HepG2 (cell line): ENCODE data around the gene CCDC126. TPM values are rescaled to one million over a fixed set of nuclear protein-coding genes. Genes with fewer than 3 reads are reported as not detected.

ENCODE experiments used
- ATAC-seq: fragments of 200-7000 bp; cut with Tn5 transposase; 3 replicates; pipeline ENCODE4 v1.9.1; 2020; ENCODE audit warnings: mild to moderate bottlenecking, moderate library complexity
- BruUV-seq: library from RNA; stranded (reverse); fragments of 400-500 nt; replicated peaks from 2 replicates; lab custom pipeline; 2021; lab: Mats Ljungman, UMichigan
- CTCF ChIA-PET: fragments of 300-600 bp; formaldehyde crosslinking; extraction: SDS; loops from one replicate; lab custom pipeline; 2021; ENCODE audit warnings: low total read pairs, inconsistent platforms, low intra/inter-chr PET ratio; lab: Yijun Ruan, JAX
- POLR2A ChIA-PET: fragments of 350-600 bp; sonication (Branson Sonifier 250); formaldehyde crosslinking; loops from one replicate; lab custom pipeline; 2020; ENCODE audit warnings: antibody characterized with exemption, inconsistent platforms; lab: Yijun Ruan, JAX
- DNase-seq: peaks from one replicate; pipeline ENCODE4 v3.0.0-alpha.2; 2015; ENCODE audit warnings: low spot score
- FAIRE-seq: peaks from 3 replicates; lab custom pipeline; 2011; peaks lifted over from hg19 to GRCh38; lab: Jason Lieb, UNC
- H2AFZ ChIP-seq: one replicate; pipeline ENCODE4 v1.6.1; 2011; ENCODE audit warnings: low read length, inconsistent platforms
- H3K27ac ChIP-seq: fragments of 300-600 bp; 3 replicates; pipeline ENCODE4 v1.8.0; 2011; ENCODE audit warnings: mixed run types, mild to moderate bottlenecking, mixed read lengths, low read length, inconsistent platforms; ENCODE audit not compliant: insufficient read depth; ENCODE audit errors: extremely low read length
- H3K27me3 ChIP-seq, 2 experiments: fragments of 200-600 bp in 1 of 2; 2 replicates in 1 of 2; 3 replicates in 1 of 2; pipeline versions ENCODE4 v1.6.0 to v1.8.0; 2011; ENCODE audit warnings: low read length in 2 of 2, mild to moderate bottlenecking in 2 of 2, moderate library complexity in 2 of 2, inconsistent platforms in 1 of 2; ENCODE audit not compliant: insufficient read depth in 2 of 2, control insufficient read depth in 1 of 2
- H3K36me3 ChIP-seq, 2 experiments: fragments of 200-600 bp in 1 of 2; replicated peaks in 1 of 2; 2 replicates in 1 of 2; 3 replicates in 1 of 2; pipeline versions ENCODE4 v1.5.1 to v1.8.0; 2011; ENCODE audit warnings: low read length in 2 of 2, inconsistent platforms in 1 of 2; ENCODE audit not compliant: insufficient read depth in 2 of 2, control insufficient read depth in 1 of 2
- H3K4me1 ChIP-seq: 2 replicates; pipeline ENCODE4 v1.5.1; 2012; ENCODE audit warnings: low read length, inconsistent platforms; ENCODE audit not compliant: insufficient read depth
- H3K4me2 ChIP-seq: 2 replicates; pipeline ENCODE4 v1.6.0; 2011; ENCODE audit warnings: low read depth, low read length, inconsistent platforms
- H3K4me3 ChIP-seq, 3 experiments: fragments of 200-600 bp in 1 of 3; sonication (generic), shearing (Covaris generic) in 1 of 3; replicated peaks in 1 of 3; 2 replicates each; pipeline ENCODE4 v1.5.1; 2011 to 2016; ENCODE audit warnings: low read length in 3 of 3, inconsistent platforms in 2 of 3, low read depth in 2 of 3, mild to moderate bottlenecking in 2 of 3, control low read depth in 1 of 3, mixed read lengths in 1 of 3; ENCODE audit not compliant: insufficient read depth in 1 of 3
- H3K79me2 ChIP-seq: one replicate; pipeline ENCODE4 v1.6.1; 2011; ENCODE audit warnings: low read length, inconsistent platforms; ENCODE audit not compliant: insufficient read depth
- H3K9ac ChIP-seq: 2 replicates; pipeline ENCODE4 v1.6.0; 2011; ENCODE audit warnings: mild to moderate bottlenecking, low read depth, low read length, inconsistent platforms; ENCODE audit not compliant: insufficient read depth
- H3K9me3 ChIP-seq: 2 replicates; pipeline ENCODE4 v1.5.1; 2012; ENCODE audit warnings: mild to moderate bottlenecking, low read length
- H4K20me1 ChIP-seq: 2 replicates; pipeline ENCODE4 v1.6.0; 2011; ENCODE audit warnings: inconsistent platforms, mild to moderate bottlenecking, low read length, moderate library complexity; ENCODE audit not compliant: insufficient read depth
- BRCA1 ChIP-seq: sonication (generic); formaldehyde crosslinking; IDR thresholded peaks from 2 replicates; pipeline ENCODE4 v1.4.0; 2020; ENCODE audit warnings: missing genetic modification reagents
- ELF1 ChIP-seq: sonication (generic); formaldehyde crosslinking; IDR thresholded peaks from 2 replicates; pipeline ENCODE4 v1.4.0; 2020; ENCODE audit warnings: missing genetic modification reagents
- IRF2 ChIP-seq: IDR thresholded peaks from 2 replicates; pipeline ENCODE4 v1.6.1; 2018; ENCODE audit warnings: missing genetic modification reagents, missing compliant biosample characterization
- MED1 ChIP-seq: sonication (generic); formaldehyde crosslinking; IDR thresholded peaks from 2 replicates; pipeline ENCODE4 v1.4.0; 2020; ENCODE audit warnings: missing genetic modification reagents
- RXRA ChIP-seq: sonication (generic); formaldehyde crosslinking; IDR thresholded peaks from 2 replicates; pipeline ENCODE4 v1.5.1; 2020; ENCODE audit warnings: missing genetic modification reagents
- ZNF451 ChIP-seq: sonication (generic); formaldehyde crosslinking; IDR thresholded peaks from 2 replicates; pipeline ENCODE4 v1.5.0; 2020; ENCODE audit warnings: mild to moderate bottlenecking, missing genetic modification reagents
- WGBS: methylation state at CpG from one replicate; pipeline ENCODE4 v1.1.6; 2017; ENCODE audit warnings: low lambda C conversion rate; 5-methylcytosine and 5-hydroxymethylcytosine counted together
- in situ Hi-C: cut with HindIII; loops from 2 replicates; pipeline ENCODE4 v1.10.0; 2017; ENCODE audit warnings: low pct_unique_long_range_greater_than_20kb; ENCODE audit not compliant: extremely low pct_ligation_motif_present
- intact Hi-C: fragments of 100-400 bp; cut with micrococcal nuclease; formaldehyde crosslinking; loops from one replicate; pipeline ENCODE4 v1.10.0; 2022; ENCODE audit not compliant: unreplicated experiment
- polyA plus RNA-seq, 8 experiments: library from polyadenylated mRNA; depleted of rRNA in 3 of 8; stranded (reverse) in 7 of 8; unstranded in 1 of 8; fragments of >200 nt; fragmentation: Illumina TruSeq in 4 of 8; extraction: Trizol in 4 of 8; gene quantifications; 2 replicates each; pipeline versions ENCODE4 v1.2.1 to v1.2.3, GENCODE V29; 2011 to 2016; ENCODE audit warnings: low read depth in 4 of 8, missing spikeins in 1 of 8, mixed read lengths in 1 of 8; ENCODE audit not compliant: insufficient read depth in 1 of 8
- total RNA-seq, 5 experiments: library from RNA; depleted of rRNA; stranded (reverse); fragments of >200 nt; fragmentation: Illumina TruSeq; extraction: Trizol; gene quantifications; 2 replicates each; pipeline ENCODE4 v1.2.3, GENCODE V29; 2016; ENCODE audit warnings: low read depth in 1 of 5
- TF ChIP-seq, protein P1 (sequence below): sonication (generic); formaldehyde crosslinking; IDR thresholded peaks from 2 replicates; pipeline ENCODE4 v1.4.0; 2020; ENCODE audit warnings: missing genetic modification reagents, borderline replicate concordance
- TF ChIP-seq, protein P2 (sequence below): sonication (generic); formaldehyde crosslinking; IDR thresholded peaks from 2 replicates; pipeline ENCODE4 v1.8.0; 2022; ENCODE audit warnings: missing genetic modification reagents, mild to moderate bottlenecking, borderline replicate concordance
- TF ChIP-seq, protein P3 (sequence below): IDR thresholded peaks from 2 replicates; pipeline ENCODE4 v1.6.1; 2016; ENCODE audit warnings: low read depth
- TF ChIP-seq, protein P4 (sequence below): sonication (generic); formaldehyde crosslinking; IDR thresholded peaks from 2 replicates; pipeline ENCODE4 v1.5.1; 2020; ENCODE audit warnings: mild to moderate bottlenecking, missing genetic modification reagents, moderate library complexity
- TF ChIP-seq, protein P5 (sequence below): sonication (generic); formaldehyde crosslinking; IDR thresholded peaks from 2 replicates; pipeline ENCODE4 v1.4.0; 2020; ENCODE audit warnings: missing genetic modification reagents

CCDC126 gene
- total and polyA plus RNA-seq, 2 of the 13 experiments (the other 11 are each of a cell fraction or from before 2014, with no cell fraction given), result 3.5 to 9.3 TPM

DNA sequence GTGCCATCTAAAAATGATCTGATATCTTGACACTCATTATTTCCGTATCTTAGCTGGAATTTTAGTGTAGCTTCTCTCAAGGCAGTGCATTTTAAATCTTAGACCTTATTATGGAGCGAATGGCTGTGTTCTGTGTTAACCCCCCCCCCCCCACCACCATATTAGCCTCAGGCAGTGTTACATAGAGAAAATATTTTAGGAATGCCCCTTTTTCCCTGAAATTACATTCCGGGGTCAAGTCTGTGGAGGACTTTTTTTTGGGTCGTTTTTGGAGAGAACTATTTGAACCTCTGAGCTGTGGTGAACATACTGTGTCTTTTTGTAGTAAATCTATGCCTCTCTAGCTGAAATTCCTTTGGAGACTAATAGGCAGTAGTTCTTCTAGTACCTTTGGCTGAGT lies 3.1 kb downstream of the CCDC126 start (continued):
- TF ChIP-seq ELF1 (CRISPR knock-in tag) (no peak), ZNF451 (CRISPR knock-in tag) (no peak)
- TF ChIP-seq, protein P1, sequence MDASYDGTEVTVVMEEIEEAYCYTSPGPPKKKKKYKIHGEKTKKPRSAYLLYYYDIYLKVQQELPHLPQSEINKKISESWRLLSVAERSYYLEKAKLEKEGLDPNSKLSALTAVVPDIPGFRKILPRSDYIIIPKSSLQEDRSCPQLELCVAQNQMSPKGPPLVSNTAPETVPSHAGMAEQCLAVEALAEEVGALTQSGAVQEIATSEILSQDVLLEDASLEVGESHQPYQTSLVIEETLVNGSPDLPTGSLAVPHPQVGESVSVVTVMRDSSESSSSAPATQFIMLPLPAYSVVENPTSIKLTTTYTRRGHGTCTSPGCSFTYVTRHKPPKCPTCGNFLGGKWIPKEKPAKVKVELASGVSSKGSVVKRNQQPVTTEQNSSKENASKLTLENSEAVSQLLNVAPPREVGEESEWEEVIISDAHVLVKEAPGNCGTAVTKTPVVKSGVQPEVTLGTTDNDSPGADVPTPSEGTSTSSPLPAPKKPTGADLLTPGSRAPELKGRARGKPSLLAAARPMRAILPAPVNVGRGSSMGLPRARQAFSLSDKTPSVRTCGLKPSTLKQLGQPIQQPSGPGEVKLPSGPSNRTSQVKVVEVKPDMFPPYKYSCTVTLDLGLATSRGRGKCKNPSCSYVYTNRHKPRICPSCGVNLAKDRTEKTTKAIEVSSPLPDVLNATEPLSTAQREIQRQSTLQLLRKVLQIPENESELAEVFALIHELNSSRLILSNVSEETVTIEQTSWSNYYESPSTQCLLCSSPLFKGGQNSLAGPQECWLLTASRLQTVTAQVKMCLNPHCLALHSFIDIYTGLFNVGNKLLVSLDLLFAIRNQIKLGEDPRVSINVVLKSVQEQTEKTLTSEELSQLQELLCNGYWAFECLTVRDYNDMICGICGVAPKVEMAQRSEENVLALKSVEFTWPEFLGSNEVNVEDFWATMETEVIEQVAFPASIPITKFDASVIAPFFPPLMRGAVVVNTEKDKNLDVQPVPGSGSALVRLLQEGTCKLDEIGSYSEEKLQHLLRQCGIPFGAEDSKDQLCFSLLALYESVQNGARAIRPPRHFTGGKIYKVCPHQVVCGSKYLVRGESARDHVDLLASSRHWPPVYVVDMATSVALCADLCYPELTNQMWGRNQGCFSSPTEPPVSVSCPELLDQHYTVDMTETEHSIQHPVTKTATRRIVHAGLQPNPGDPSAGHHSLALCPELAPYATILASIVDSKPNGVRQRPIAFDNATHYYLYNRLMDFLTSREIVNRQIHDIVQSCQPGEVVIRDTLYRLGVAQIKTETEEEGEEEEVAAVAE, result no peak
- TF ChIP-seq, protein P2, sequence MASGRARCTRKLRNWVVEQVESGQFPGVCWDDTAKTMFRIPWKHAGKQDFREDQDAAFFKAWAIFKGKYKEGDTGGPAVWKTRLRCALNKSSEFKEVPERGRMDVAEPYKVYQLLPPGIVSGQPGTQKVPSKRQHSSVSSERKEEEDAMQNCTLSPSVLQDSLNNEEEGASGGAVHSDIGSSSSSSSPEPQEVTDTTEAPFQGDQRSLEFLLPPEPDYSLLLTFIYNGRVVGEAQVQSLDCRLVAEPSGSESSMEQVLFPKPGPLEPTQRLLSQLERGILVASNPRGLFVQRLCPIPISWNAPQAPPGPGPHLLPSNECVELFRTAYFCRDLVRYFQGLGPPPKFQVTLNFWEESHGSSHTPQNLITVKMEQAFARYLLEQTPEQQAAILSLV (CRISPR knock-in tag), result no peak
- TF ChIP-seq, all 625 proteins: peak for 0

DNA sequence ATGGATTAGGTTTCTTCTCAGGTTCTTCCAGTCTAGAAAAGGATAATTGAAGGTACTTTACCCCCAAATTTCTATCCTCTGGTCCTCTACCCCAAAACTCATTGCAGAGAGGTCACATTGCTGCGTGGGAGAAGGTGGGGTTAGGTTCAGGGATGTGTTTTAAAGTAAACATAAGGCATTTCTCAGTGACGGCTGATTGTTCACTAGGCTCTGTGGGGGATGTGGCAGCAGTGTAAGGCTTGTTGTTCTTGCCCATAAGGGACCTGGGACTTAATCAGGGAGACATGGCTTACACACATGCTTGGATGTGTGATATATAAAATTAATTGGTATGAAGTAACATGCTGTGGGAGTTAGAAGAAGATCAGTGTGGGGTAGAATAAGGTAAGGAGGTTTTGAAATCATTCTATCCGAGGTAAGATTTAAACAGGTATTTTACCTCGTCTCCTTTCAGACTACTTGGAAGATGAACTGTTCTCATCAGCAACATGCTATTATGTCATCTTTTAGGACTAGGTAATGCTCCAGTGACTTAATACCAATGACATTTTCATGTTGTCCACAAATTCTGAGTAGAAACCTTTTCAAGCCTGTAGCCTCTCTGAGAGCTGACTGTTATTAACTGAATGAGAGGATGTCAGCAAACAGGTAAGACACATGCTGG lies 6.6 kb downstream of the CCDC126 start:
- no TSS peak for BruUV-seq
- ATAC-seq (no peak), DNase-seq (no peak), FAIRE-seq (no peak)
- WGBS, result 77% methylated on average over 4 of the region's 4 CpGs
- Histone ChIP-seq H3K79me2 (peaks cover 2% of the 10 kb centered on the region), H4K20me1 (no peaks in the 10 kb centered on the region), H3K4me3 (no peak overlapping the region), H3K27me3 (no peaks in the 10 kb centered on the region), H3K4me1 (peaks cover 33% of the 10 kb centered on the region), H3K9ac (no peak overlapping the region), H3K36me3 (no peaks in the 10 kb centered on the region), H3K9me3 (no peaks in the 10 kb centered on the region), H3K4me2 (no peak overlapping the region), H3K27ac (no peak overlapping the region), H2AFZ (no peak overlapping the region)
- intact Hi-C loops (no loop called here), in situ Hi-C loops (no loop called here)
- ChIA-PET CTCF (no interaction called here), POLR2A (no interaction called here)
- no peak for TF ChIP-seq BRCA1 (CRISPR knock-in tag)
- no peak for TF ChIP-seq RXRA
- no peak for TF ChIP-seq IRF2 (CRISPR knock-in tag)
- TF ChIP-seq, protein P3, sequence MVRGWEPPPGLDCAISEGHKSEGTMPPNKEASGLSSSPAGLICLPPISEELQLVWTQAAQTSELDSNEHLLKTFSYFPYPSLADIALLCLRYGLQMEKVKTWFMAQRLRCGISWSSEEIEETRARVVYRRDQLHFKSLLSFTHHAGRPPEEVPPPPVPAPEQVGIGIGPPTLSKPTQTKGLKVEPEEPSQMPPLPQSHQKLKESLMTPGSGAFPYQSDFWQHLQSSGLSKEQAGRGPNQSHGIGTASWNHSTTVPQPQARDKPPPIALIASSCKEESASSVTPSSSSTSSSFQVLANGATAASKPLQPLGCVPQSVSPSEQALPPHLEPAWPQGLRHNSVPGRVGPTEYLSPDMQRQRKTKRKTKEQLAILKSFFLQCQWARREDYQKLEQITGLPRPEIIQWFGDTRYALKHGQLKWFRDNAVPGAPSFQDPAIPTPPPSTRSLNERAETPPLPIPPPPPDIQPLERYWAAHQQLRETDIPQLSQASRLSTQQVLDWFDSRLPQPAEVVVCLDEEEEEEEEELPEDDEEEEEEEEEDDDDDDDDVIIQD (CRISPR knock-in tag), result no peak
- TF ChIP-seq MED1 (CRISPR knock-in tag), result no peak
- TF ChIP-seq, protein P4, sequence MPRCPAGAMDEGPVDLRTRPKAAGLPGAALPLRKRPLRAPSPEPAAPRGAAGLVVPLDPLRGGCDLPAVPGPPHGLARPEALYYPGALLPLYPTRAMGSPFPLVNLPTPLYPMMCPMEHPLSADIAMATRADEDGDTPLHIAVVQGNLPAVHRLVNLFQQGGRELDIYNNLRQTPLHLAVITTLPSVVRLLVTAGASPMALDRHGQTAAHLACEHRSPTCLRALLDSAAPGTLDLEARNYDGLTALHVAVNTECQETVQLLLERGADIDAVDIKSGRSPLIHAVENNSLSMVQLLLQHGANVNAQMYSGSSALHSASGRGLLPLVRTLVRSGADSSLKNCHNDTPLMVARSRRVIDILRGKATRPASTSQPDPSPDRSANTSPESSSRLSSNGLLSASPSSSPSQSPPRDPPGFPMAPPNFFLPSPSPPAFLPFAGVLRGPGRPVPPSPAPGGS, result no peak
- TF ChIP-seq, protein P5, sequence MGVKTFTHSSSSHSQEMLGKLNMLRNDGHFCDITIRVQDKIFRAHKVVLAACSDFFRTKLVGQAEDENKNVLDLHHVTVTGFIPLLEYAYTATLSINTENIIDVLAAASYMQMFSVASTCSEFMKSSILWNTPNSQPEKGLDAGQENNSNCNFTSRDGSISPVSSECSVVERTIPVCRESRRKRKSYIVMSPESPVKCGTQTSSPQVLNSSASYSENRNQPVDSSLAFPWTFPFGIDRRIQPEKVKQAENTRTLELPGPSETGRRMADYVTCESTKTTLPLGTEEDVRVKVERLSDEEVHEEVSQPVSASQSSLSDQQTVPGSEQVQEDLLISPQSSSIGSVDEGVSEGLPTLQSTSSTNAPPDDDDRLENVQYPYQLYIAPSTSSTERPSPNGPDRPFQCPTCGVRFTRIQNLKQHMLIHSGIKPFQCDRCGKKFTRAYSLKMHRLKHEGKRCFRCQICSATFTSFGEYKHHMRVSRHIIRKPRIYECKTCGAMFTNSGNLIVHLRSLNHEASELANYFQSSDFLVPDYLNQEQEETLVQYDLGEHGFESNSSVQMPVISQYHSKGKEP (CRISPR knock-in tag), result no peak
